ENCODE measurements around the gene IFI35.

Gene IFI35

DNA sequence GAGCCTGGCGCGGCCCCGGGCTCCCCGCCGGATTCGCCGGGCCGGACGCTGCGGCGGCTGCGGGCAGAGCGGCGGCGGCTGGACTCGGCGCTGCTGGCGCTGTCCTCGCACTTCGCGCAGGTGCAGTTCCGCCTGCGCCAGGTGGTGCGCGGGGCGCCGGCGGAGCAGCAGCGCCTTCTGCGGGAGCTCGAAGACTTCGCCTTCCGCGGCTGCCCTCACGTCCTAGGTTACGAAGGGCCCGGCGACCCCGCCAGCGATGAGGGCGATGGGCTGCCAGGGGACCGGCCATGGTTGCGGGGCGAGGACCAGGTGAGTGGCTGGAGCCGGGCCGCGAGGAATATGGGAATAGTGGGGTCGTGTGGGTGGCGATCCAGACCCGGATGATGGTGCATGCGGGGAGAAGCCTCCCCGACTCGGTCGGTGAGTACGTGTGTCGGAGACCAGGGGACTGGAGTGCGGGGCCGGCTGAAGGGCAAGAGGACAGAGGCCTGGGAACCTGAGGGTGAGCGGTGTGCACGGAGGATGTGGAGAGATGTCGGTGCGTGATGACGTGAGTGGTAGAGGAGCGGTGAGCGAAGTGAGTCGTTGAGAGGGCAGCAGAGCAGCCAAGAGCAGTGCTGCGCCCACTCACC, 25.7 kb upstream of the IFI35 start:
- intact Hi-C loops (cut with DNase I; ENCODE audit: low total_unique reads), result no loop called here
- H3K4me1 ChIP-seq, result peaks cover 4 to 28% (median 19%) of the 10 kb centered on the region in 4 donors
- H3K36me3 ChIP-seq, result peaks cover 0 to 21% (median 6%) of the 10 kb centered on the region in 3 donors
- DNase-seq, result no peak
- no peaks in the 10 kb centered on the region for H3K9me3 ChIP-seq
- no peaks in the 10 kb centered on the region for H3K27me3 ChIP-seq
- peak overlapping the region; percentile 72 to 74 for H3K27ac ChIP-seq
- TF ChIP-seq, protein P1, sequence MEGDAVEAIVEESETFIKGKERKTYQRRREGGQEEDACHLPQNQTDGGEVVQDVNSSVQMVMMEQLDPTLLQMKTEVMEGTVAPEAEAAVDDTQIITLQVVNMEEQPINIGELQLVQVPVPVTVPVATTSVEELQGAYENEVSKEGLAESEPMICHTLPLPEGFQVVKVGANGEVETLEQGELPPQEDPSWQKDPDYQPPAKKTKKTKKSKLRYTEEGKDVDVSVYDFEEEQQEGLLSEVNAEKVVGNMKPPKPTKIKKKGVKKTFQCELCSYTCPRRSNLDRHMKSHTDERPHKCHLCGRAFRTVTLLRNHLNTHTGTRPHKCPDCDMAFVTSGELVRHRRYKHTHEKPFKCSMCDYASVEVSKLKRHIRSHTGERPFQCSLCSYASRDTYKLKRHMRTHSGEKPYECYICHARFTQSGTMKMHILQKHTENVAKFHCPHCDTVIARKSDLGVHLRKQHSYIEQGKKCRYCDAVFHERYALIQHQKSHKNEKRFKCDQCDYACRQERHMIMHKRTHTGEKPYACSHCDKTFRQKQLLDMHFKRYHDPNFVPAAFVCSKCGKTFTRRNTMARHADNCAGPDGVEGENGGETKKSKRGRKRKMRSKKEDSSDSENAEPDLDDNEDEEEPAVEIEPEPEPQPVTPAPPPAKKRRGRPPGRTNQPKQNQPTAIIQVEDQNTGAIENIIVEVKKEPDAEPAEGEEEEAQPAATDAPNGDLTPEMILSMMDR (IDR thresholded peaks at IDR 0.05), result no peak
- H3K4me3 ChIP-seq, result peak overlapping the region; percentile 81 to 84

DNA sequence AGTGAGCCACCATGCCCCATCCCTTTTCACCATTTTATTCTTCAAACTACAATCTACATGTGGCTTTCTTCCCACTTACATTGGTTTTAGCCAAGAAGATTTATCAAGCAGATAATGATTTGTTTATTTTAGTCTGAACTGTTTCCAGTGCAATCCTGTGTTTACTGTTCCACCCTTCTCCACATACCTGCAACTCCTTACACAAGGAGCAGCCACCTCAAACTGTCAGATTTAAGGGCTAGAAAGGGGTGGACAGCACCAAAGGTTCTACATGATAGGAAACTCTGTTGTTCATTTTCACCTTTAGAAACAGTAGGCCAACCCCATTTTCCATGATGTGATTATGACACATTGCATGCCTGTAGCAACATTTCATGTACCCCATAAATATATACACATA, 24.3 kb upstream of the IFI35 start:
- no peaks in the 10 kb centered on the region for H3K27me3 ChIP-seq
- TF ChIP-seq, protein P1 (IDR thresholded peaks at IDR 0.05), result no peak

DNA sequence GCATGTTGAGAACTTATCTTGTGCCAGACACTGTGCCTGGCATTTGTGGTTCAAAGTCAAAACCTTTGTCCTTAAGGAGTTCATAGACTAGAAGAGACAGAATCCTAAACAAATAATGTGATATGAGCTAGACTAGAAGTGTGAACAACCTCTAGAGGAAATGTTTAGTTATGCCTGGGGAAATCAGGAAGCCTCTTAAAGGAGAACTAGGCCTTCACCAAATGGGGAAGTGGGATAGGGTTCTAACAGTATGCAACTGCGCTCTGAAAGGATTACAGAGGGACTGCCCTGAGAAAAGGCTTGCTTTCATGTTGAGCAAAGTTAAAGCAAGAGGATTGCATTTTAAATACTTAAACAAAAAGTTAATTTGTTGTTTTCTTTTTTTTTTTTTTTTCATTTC, 21.4 kb upstream of the IFI35 start:
- H3K27ac ChIP-seq, result no peak overlapping the region
- no peaks in the 10 kb centered on the region for H3K27me3 ChIP-seq
- H3K9me3 ChIP-seq, result no peaks in the 10 kb centered on the region
- H3K4me1 ChIP-seq, result peaks cover 0 to 18% (median 10%) of the 10 kb centered on the region in 4 donors
- intact Hi-C loops (cut with DNase I; ENCODE audit: low total_unique reads), result no loop called here
- no peak for DNase-seq
- H3K4me3 ChIP-seq, result no peak overlapping the region
- peaks cover 36 to 65% (median 49%) of the 10 kb centered on the region in 3 donors for H3K36me3 ChIP-seq
- TF ChIP-seq, protein P1 (IDR thresholded peaks at IDR 0.05), result no peak

More for the DNA sequence above, 24.3 kb upstream of the IFI35 start:
- peaks cover 6 to 35% (median 19%) of the 10 kb centered on the region in 3 donors for H3K36me3 ChIP-seq
- intact Hi-C loops (cut with DNase I; ENCODE audit: low total_unique reads), result no loop called here
- H3K9me3 ChIP-seq, result no peaks in the 10 kb centered on the region
- peaks cover 4 to 28% (median 19%) of the 10 kb centered on the region in 4 donors for H3K4me1 ChIP-seq
- H3K27ac ChIP-seq, result no peak overlapping the region
- H3K4me3 ChIP-seq, result no peak overlapping the region
- DNase-seq, result no peak

DNA sequence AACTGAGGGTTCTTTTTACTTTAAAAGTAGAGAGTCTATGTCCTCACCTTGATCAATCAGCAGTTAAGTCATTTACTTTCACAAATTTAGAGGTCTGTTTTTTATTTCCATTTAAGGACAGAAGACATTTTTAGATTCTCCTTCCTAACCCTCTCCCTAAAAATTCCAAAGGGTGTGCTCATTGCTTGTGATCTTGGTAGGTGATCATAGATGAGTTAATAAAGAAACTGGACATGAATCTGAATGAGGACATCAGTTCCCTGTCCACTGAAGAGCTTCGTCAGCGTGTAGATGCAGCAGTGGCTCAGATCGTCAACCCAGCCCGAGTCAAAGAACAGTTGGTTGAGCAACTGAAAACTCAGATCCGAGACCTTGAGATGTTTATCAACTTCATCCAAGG, 17.4 kb upstream of the IFI35 start:
- Histone ChIP-seq H3K9me3 (no peaks in the 10 kb centered on the region), H3K36me3 (peaks cover 52 to 96% (median 83%) of the 10 kb centered on the region in 3 donors), H3K27ac (no peak overlapping the region), H3K27me3 (no peaks in the 10 kb centered on the region), H3K4me1 (no peaks in the 10 kb centered on the region), H3K4me3 (no peak overlapping the region)
- no peak for DNase-seq
- TF ChIP-seq, protein P1 (IDR thresholded peaks at IDR 0.05), result no peak
- intact Hi-C loops (cut with DNase I; ENCODE audit: low total_unique reads), result no loop called here

DNA sequence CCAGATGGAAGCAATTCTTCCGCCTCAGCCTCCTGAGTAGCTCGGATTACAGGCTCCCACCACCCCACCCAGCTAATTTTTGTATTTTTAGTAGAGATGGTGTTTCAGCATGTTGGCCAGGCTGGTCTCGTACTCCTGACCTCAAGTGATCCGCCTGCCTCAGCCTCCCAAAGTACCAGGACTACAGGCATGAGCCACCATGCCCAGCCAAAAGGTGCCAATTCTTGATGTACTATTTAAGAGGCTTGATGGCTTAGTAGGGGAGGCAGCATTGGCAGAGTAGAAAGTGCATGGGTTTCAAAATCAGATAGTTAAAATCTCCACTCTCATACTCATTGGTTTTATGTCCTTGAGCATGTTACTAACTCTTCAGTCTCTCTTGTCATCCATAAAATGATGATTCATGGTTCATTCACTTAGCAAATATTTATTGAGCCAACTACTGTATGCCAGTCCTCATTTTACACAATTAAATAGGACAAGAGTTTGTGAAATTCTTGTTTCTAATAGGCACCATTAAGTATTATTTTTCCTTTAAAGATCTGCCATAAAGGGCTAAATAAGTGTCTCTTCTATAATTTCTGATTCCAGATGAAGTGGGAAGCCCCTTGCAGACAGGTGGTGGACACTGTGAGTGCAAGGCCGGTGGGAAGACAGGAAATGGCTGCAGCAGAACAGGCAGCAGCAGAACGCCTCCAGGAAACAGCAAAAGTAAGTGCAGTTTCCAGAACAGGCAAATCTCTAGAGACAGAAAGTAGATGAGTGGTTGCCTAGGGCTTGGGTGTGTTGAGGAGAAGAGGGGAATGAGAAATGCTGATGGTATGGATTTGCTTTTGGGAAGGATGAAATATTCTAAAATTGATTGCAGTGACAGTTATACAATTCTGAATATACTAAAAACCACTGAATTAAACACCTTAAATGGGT, 16.6 kb upstream of the IFI35 start:
- Histone ChIP-seq H3K27me3 (no peaks in the 10 kb centered on the region), H3K4me3 (no peak overlapping the region), H3K36me3 (peaks cover 52 to 95% (median 82%) of the 10 kb centered on the region in 3 donors), H3K27ac (no peak overlapping the region), H3K4me1 (no peaks in the 10 kb centered on the region), H3K9me3 (no peaks in the 10 kb centered on the region)
- intact Hi-C loops (cut with DNase I; ENCODE audit: low total_unique reads), result no loop called here
- no peak for DNase-seq
- TF ChIP-seq, protein P1 (IDR thresholded peaks at IDR 0.05), result no peak

Measured in tibial artery (tissue), 4 donors.